Germinal center (tissue), 1 donor: ENCODE measurements around the gene RSU1.

ENCODE experiments used
- DNase-seq: peaks from one replicate; pipeline ENCODE4 v3.0.0; 2012; ENCODE audit warnings: mixed read lengths, low spot score

The RSU1 gene

DNA sequence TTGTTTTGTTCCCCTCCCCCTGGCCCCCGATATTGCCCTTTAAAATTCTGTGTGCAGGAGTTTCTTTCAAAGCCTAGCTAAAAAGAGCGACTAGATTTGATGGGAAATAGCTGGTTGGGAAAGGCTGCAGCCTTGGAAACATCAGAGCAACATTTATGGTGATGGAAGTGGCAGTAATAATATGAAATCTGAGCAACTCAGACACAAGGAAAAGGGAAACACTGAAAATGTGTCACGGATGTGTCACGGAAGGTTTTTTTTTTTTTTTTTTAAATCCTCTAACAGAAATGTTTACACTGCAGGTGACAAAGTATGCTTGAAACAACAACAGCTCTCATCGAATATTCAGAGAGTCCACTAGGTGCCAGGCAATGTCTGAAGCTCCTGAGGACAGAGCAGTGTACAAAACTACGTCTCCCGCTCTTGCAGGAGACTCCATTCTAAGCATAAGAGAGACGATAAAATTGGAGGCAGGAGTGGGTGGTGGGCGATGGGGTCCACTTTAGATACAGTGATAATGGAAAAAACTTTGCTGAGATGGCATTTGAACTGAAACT is 143.0 kb downstream of the RSU1 start:
- no peak for DNase-seq

DNA sequence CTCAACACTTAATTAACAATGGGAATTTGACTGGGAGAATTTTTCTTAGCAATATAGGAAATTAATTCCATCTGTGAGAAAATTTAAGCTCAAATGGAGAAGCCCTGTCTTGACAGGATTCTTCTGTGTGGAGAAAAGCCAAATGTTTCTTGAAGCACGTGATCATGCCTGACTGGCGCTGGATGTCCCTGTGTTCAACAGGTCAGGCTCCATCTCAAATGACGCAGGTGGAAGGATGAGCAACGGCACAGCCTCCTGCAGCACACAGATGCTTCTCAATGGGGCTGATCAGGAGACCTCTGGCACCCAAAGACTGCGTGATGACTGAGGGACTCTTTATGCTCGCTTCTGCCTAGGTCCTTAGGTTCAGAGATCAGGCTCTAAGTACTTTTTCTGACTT is 143.8 kb downstream of the RSU1 start:
- DNase-seq = no peak

GRCh38 chr10:16663444-16663843 is 153.8 kb downstream of the RSU1 start:
- no peak for DNase-seq

GRCh38 chr10:16662923-16663322 is 154.3 kb downstream of the RSU1 start:
- DNase-seq = no peak

DNA sequence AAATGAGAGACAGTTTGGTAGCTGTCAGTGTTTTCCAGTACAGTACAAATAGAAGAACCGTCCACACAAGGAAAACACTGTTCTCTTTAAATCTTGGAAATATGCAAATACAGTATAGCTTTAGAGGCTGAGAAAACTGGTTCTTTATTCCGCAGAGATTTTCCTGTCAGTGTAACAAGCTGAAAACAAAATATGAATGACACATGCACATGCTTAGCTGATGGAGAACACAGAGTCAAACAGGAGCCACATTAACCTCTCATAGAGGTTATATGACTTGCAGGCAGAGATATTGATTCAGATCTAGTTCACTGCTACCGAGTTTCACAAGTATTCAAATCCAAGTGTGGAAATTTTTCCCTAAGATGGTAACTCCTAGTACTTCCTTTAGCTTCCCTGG is 160.3 kb downstream of the RSU1 start:
- no peak for DNase-seq

- no peak for DNase-seq
Measured at GRCh38 chr10:16653224-16653623, 164.0 kb downstream of the RSU1 start.

DNA sequence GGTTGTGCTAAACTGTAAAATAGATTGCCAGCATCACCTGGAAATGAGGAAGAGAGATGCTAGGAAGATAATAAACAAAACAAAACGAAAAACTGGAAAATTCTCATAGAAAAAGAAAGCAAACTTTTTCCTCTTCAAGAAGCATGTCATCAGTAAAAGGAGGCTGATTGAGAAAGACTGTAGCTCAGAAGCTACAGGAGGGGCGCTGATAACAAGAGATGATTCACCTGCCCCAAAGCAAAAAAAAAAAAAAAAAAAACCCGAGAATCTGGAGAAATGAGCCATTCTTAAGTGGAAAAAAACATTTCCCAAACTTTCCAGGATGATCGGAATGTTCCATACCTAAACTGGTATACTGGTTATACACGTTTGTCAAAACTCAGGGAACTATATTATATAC is 165.1 kb downstream of the RSU1 start:
- no peak for DNase-seq

DNA sequence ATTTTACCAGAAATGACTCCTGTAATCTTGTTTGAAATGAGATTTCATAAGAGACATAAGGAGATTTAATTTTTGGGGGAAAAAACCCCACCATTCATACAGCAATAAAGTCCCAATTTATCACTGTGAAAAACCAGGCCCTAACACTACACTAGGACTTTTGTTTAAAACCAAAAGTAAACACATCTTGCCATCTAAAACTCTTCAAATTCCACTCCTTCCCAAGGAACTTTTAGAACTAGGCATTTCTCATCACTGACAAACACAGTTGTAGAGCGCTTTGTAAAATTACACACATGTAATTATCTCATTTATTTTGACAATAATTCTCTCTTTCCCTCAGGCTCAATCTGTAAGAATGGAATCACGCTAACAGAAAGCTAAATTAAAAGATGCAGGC is 167.5 kb downstream of the RSU1 start:
- DNase-seq = no peak

DNA sequence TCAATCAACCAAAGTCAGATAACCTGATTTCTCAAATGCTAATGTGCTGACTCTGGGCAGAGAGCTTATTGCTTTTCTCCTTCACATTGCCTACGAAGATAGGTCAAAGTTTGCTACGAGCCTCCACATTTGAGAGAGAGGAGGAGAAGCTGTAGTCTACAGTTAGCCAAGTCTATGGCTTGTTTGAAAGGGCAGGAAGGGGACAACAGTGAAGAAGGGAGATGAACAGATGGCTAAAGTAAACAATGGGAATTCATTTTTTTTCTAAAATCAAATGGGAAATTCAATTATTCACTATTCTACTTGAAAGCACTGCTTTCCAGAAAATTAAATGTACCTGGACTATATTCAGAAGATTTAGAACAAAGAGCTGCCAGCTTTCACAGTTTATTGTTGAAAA is 168.9 kb downstream of the RSU1 start:
- no peak for DNase-seq

GRCh38 chr10:16646181-16647059 is 170.8 kb downstream of the RSU1 start:
- no peak for DNase-seq

DNA sequence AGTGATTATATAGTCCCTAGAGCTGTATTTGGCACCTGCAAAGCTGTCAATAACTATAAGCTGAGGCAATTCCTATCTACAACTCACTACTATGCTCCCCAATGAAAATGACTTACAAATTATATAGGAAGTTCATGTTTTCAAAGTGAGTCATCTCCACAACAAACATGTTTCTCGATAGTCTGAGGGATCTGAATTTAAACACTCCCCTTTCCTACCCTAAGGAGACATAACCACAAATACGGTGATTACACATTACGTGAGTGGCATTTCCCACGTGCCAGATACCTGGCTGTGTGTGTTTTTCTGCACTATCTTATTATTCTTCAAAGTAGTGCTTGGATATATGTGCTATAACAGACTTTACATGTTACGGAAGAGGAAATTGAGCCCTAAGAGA is 173.1 kb downstream of the RSU1 start:
- no peak for DNase-seq

GRCh38 chr10:16643502-16643901 is 173.7 kb downstream of the RSU1 start:
- no peak for DNase-seq

DNA sequence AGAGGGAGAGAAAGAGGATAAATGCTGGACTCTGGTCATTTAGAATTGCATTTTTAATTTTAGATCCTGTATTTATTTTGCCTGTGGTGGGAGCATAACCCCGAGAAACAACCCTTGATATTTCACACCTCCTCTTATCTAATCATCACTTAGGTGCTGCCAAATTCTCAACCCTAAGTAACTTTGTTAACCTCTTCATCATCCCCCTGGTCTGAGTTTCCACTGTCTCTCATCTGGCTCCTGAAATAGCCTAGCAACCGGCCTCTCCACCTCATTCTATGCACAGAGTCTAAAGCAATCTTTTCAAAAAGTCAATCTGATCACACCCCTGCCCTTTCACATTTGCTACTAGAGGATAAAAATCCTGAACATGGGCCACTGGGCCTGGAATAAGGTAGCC is 177.1 kb downstream of the RSU1 start:
- DNase-seq = no peak

- DNase-seq = no peak
Measured at GRCh38 chr10:16639471-16639870, 177.8 kb downstream of the RSU1 start.

GRCh38 chr10:16632996-16633395 is 184.2 kb downstream of the RSU1 start:
- no peak for DNase-seq

DNA sequence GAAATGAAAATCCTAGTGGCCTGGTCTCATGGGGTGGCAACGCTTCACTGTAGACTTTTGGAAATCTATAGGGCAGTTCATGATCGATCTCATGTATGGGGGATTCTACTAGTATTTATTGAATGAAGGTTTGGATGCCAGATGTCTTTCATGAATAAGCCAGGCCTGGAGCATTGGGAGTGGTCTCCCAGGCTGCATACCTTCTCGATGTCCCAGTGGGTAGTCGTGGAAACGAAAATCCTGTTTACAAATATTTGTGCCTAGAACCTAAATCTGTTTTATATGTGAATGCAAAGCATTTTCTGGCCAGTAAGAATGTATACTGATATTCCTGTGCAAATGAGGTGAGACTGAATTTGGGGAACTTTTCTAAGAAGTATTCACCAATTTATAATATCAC is 190.5 kb downstream of the RSU1 start:
- no peak for DNase-seq

DNA sequence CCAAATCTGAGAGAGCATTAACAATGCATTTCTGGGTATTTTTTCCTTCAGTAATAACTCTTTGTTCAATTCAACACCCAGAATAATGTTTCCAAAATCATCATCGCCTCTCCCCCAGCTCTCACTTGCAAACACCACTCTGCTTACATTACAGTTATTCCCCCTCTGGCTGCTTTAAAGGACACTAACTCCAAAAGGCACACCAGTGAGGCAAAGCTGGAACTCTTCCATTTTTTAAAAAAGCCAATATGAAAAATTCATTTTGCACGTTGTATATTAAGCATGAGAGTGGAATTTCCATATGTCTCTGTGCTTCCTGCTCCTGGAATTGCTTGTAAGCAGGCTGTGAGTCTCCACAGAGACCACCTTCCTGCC is 204.3 kb downstream of the RSU1 start:
- no peak for DNase-seq

DNA sequence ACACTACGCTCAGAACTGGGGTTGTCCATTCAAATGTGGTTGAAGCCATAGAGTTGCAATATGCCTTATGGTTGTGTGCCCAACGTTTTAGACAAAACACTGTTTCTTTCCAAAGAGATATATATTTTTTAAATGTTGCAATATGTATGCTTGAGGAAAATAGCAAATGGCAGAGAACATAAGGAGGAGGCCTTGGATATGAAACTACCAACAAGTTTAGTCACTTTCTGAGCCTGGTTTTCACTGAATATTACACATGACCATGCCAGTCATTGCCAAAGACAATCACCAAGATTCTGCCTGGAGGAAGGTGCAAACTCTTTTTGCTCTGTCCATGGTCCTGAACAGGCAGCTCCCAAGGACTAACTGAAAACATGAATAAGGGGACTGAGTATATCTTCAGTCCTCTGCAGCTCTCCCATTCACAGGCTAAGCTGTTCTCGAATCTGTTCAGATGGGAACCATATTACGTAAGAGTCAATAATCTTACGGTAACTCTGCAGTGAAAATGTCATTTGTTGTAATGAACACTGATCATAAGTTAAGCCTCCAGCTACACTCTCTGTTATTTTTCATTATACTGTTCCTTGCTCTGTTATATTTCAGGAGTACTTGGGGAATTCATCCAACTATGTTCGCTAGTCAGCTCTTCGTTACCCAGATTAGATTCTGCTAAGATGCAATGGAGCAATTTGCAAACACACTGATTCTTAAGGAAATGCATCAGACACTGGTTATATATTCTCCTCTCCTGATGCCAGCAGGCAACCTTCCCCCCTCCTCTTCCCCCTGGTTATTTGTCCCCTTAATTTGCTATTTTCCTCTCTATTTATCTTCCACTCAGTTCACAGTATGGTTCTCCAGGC is 204.9 kb downstream of the RSU1 start:
- DNase-seq = no peak

DNA sequence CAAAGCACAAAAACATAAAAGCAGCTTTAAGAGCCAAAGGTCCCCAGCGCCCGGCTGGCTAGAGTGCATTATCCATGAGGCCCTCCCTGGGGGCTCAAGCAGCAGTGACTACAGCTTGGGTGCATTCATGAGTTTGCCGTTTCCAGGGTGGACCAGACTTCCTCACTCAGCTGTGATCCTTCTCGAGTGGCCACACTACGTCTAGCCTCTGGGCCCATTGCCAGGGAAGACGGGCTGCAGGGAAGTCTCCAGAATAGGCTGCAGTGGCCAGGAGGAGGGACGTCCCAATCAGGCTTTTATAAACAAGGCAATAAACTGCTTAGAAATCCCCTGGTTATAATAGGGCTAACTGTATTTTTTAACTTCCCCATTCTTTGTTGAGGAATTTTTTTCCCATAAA is 206.2 kb downstream of the RSU1 start:
- no peak for DNase-seq

GRCh38 chr10:16609211-16609610 is 208.0 kb downstream of the RSU1 start:
- DNase-seq = no peak

DNA sequence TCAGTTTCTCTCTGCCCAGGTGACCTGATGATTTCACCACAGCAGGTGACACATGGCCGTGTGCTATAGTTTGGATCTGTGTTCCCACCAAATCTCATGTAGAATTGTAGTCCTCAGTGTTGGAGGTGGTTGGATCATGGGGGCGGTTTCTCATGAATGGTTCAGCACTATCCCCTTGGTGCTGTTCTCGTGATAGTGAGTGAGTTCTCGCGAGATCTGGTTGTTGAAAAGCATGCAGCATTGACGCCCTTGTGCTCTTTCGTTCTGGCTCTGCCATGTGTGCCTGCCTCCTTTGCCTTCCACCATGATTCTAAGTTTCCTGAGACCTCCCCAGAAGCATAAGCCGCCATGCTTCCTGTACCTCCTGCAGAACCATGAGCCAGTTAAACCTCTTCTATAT is 210.3 kb downstream of the RSU1 start:
- DNase-seq = no peak

GRCh38 chr10:16606421-16606820 is 210.8 kb downstream of the RSU1 start:
- no peak for DNase-seq

GRCh38 chr10:16603308-16603707 is 213.9 kb downstream of the RSU1 start:
- no peak for DNase-seq
